H1 (cell line): ENCODE results near the gene SLIRP. TPM values are rescaled to one million over a fixed set of nuclear protein-coding genes. Genes with fewer than 3 reads are reported as not detected.
A peak's percentile ranks its signal among the peaks of the same experiment; 100 is the strongest.

Source experiments
- CTCF ChIA-PET: fragments of 300-600 bp; sonication (Branson Sonifier 250); formaldehyde crosslinking; loops from one replicate; lab custom pipeline; 2021; ENCODE audit not compliant: partially characterized antibody; lab: Charles Lee
- POLR2A ChIA-PET: fragments of 300-600 bp; sonication (Branson Sonifier 250); formaldehyde crosslinking; loops from one replicate; lab custom pipeline; 2021; ENCODE audit warnings: inconsistent platforms; ENCODE audit not compliant: partially characterized antibody; lab: Charles Lee
- DNase-seq, 2 experiments: peaks; one replicate each; pipeline versions ENCODE4 v3.0.0 to v3.0.0-alpha.2; 2010 to 2022; ENCODE audit warnings: low spot score in 2 of 2, low read depth in 1 of 2, mixed read lengths in 1 of 2
- FAIRE-seq: peaks from 2 replicates; lab custom pipeline; 2011; peaks lifted over from hg19 to GRCh38; lab: Jason Lieb, UNC
- H2AFZ ChIP-seq: 2 replicates; pipeline ENCODE4 v1.8.1; 2012; ENCODE audit warnings: low read length, inconsistent platforms
- H2AK5ac ChIP-seq: 2 replicates; pipeline ENCODE4 v1.6.1; 2013; ENCODE audit warnings: low read depth, low read length
- H2BK120ac ChIP-seq: replicated peaks from 2 replicates; pipeline ENCODE3; 2013; ENCODE audit warnings: low read depth, low read length, inconsistent platforms
- H2BK12ac ChIP-seq: 2 replicates; pipeline ENCODE4 v1.6.1; 2013; ENCODE audit warnings: low read depth, low read length
- H2BK15ac ChIP-seq: 2 replicates; pipeline ENCODE4 v1.6.1; 2013; ENCODE audit warnings: low read length
- H2BK20ac ChIP-seq: 2 replicates; pipeline ENCODE4 v1.6.1; 2013; ENCODE audit warnings: low read length
- H2BK5ac ChIP-seq: 2 replicates; pipeline ENCODE4 v1.6.1; 2013; ENCODE audit warnings: low read depth, low read length
- H3K14ac ChIP-seq: 2 replicates; pipeline ENCODE4 v1.6.1; 2013; ENCODE audit warnings: inconsistent platforms; ENCODE audit not compliant: insufficient read length
- H3K18ac ChIP-seq: 2 replicates; pipeline ENCODE4 v1.6.1; 2013; ENCODE audit warnings: low read length; ENCODE audit errors: extremely low read depth
- H3K23ac ChIP-seq: 2 replicates; pipeline ENCODE4 v1.6.1; 2013; ENCODE audit warnings: inconsistent platforms; ENCODE audit not compliant: insufficient read length
- H3K23me2 ChIP-seq: 2 replicates; pipeline ENCODE4 v1.6.1; 2013; ENCODE audit warnings: low read depth, low read length
- H3K27ac ChIP-seq: 2 replicates; pipeline ENCODE4 v1.6.1; 2011; ENCODE audit warnings: low read depth, low read length, inconsistent platforms
- H3K27me3 ChIP-seq, 4 experiments: replicated peaks in 1 of 4; 1 replicate in 1 of 4; 2 replicates in 3 of 4; pipeline versions ENCODE4 v1.6.1 to v1.8.1; 2011 to 2013; ENCODE audit warnings: low read length in 3 of 4, mild to moderate bottlenecking in 3 of 4, inconsistent platforms in 2 of 4, mixed read lengths in 2 of 4, moderate library complexity in 1 of 4; ENCODE audit not compliant: control insufficient read depth in 3 of 4, insufficient read depth in 3 of 4; ENCODE audit errors: extremely low read depth in 1 of 4
- H3K36me3 ChIP-seq, 4 experiments: 2 replicates each; pipeline versions ENCODE4 v1.6.1 to v1.8.1; 2011 to 2013; ENCODE audit warnings: mild to moderate bottlenecking in 4 of 4, low read length in 3 of 4, moderate library complexity in 2 of 4, control low read depth in 1 of 4, inconsistent platforms in 1 of 4; ENCODE audit not compliant: insufficient read depth in 4 of 4, control insufficient read depth in 2 of 4
- H3K4ac ChIP-seq: replicated peaks from 2 replicates; pipeline ENCODE3; 2013; ENCODE audit warnings: low read length, low read depth, mixed read lengths, inconsistent platforms; ENCODE audit not compliant: insufficient read length
- H3K4me1 ChIP-seq, 4 experiments: replicated peaks in 1 of 4; 1 replicate in 1 of 4; 2 replicates in 3 of 4; pipeline versions ENCODE4 v1.6.1 to v1.8.1; 2011 to 2013; ENCODE audit warnings: low read length in 3 of 4, inconsistent platforms in 2 of 4, mixed read lengths in 1 of 4; ENCODE audit not compliant: insufficient read depth in 4 of 4, control insufficient read depth in 3 of 4
- H3K4me2 ChIP-seq, 2 experiments: 2 replicates each; pipeline versions ENCODE4 v1.6.1 to v1.8.1; 2011 to 2013; ENCODE audit warnings: low read depth in 2 of 2, low read length in 2 of 2, control low read depth in 1 of 2, inconsistent platforms in 1 of 2, mild to moderate bottlenecking in 1 of 2; ENCODE audit not compliant: insufficient read depth in 1 of 2
- H3K4me3 ChIP-seq, 4 experiments: fragments of 200-600, 300-600 bp in 1 of 4; sonication (generic), shearing (Covaris generic), sonication (Bioruptor Twin) in 1 of 4; 2 replicates each; pipeline versions ENCODE4 v1.5.1 to v1.8.1; 2011 to 2016; ENCODE audit warnings: low read length in 4 of 4, low read depth in 3 of 4, control low read depth in 2 of 4, inconsistent platforms in 2 of 4, mild to moderate bottlenecking in 2 of 4, mixed read lengths in 1 of 4, moderate library complexity in 1 of 4; ENCODE audit not compliant: insufficient read depth in 2 of 4; ENCODE audit errors: extremely low read depth in 1 of 4
- H3K56ac ChIP-seq: replicated peaks from 2 replicates; pipeline ENCODE3; 2013; ENCODE audit warnings: low read depth, mild to moderate bottlenecking, mixed read lengths, low read length, inconsistent platforms; ENCODE audit not compliant: insufficient read length
- H3K79me1 ChIP-seq: 2 replicates; pipeline ENCODE4 v1.6.1; 2013; ENCODE audit warnings: low read depth, low read length, control low read depth
- H3K79me2 ChIP-seq, 2 experiments: 2 replicates each; pipeline versions ENCODE4 v1.6.1 to v1.8.1; 2012 to 2013; ENCODE audit warnings: low read length in 2 of 2, mild to moderate bottlenecking in 2 of 2, inconsistent platforms in 1 of 2; ENCODE audit not compliant: insufficient read depth in 2 of 2, control insufficient read depth in 1 of 2
- H3K9ac ChIP-seq, 4 experiments: replicated peaks in 1 of 4; 1 replicate in 1 of 4; 2 replicates in 3 of 4; pipeline versions ENCODE4 v1.6.1 to v1.8.1; 2011 to 2013; ENCODE audit warnings: low read depth in 3 of 4, low read length in 3 of 4, control low read depth in 2 of 4, mild to moderate bottlenecking in 2 of 4, moderate library complexity in 2 of 4, inconsistent platforms in 1 of 4; ENCODE audit errors: extremely low read depth in 1 of 4
- H3K9me3 ChIP-seq, 2 experiments: 2 replicates each; pipeline versions ENCODE4 v1.6.1 to v1.8.1; 2012 to 2013; ENCODE audit warnings: mild to moderate bottlenecking in 2 of 2, moderate library complexity in 2 of 2, control low read depth in 1 of 2, inconsistent platforms in 1 of 2, low read depth in 1 of 2, low read length in 1 of 2, mixed read lengths in 1 of 2; ENCODE audit not compliant: insufficient read depth in 2 of 2
- H4K20me1 ChIP-seq, 2 experiments: replicated peaks in 1 of 2; 2 replicates each; pipeline versions ENCODE3 to v1.8.1; 2011 to 2013; ENCODE audit warnings: inconsistent platforms in 2 of 2, low read length in 2 of 2, mild to moderate bottlenecking in 1 of 2; ENCODE audit not compliant: insufficient read depth in 2 of 2, control insufficient read depth in 1 of 2
- H4K5ac ChIP-seq: 2 replicates; pipeline ENCODE4 v1.6.1; 2013; ENCODE audit warnings: low read length, low read depth, mixed read lengths, inconsistent platforms; ENCODE audit not compliant: insufficient read length
- H4K8ac ChIP-seq: 2 replicates; pipeline ENCODE4 v1.8.0; 2013; ENCODE audit warnings: mild to moderate bottlenecking, moderate library complexity, low read length, inconsistent platforms; ENCODE audit not compliant: insufficient read depth; ENCODE audit errors: extremely low read depth
- H4K91ac ChIP-seq: replicated peaks from 2 replicates; pipeline ENCODE3; 2013; ENCODE audit warnings: low read length, mixed read lengths, inconsistent platforms; ENCODE audit not compliant: insufficient read length
- BCL11A ChIP-seq, 2 experiments: IDR thresholded peaks; one replicate each; pipeline ENCODE4 v1.6.1; 2011; ENCODE audit warnings: low read depth in 2 of 2, low read length in 2 of 2, mild to moderate bottlenecking in 2 of 2
- BRCA1 ChIP-seq: IDR thresholded peaks from 2 replicates; pipeline ENCODE4 v1.6.1; 2012; ENCODE audit warnings: low read depth, low read length, improper control_type of control experiment
- CBX5 ChIP-seq: fragments of 300-800, 300-1000 bp; sonication (generic); IDR thresholded peaks from 2 replicates; pipeline ENCODE4 v1.7.1; 2016; ENCODE audit warnings: antibody characterized with exemption, low read length, low read depth
- CTBP2 ChIP-seq: IDR thresholded peaks from 2 replicates; pipeline ENCODE4 v1.7.0; 2011; ENCODE audit warnings: borderline replicate concordance, mild to moderate bottlenecking, moderate library complexity, mixed read lengths, low read length; ENCODE audit not compliant: insufficient read depth, insufficient read length
- HDAC6 ChIP-seq: IDR thresholded peaks from one replicate; pipeline ENCODE4 v1.7.1; 2012; ENCODE audit warnings: low read depth, mild to moderate bottlenecking, inconsistent platforms, low read length, moderate library complexity
- NANOG ChIP-seq: IDR thresholded peaks from 2 replicates; pipeline ENCODE4 v1.6.1; 2011; ENCODE audit warnings: low read length, low read depth, mild to moderate bottlenecking, inconsistent platforms; ENCODE audit not compliant: insufficient read depth, poor library complexity, severe bottlenecking
- RAD21 ChIP-seq, 2 experiments: IDR thresholded peaks in 1 of 2; conservative IDR thresholded peaks in 1 of 2; 2 replicates each; pipeline ENCODE4 v1.6.1; 2011; ENCODE audit warnings: low read depth in 2 of 2, low read length in 2 of 2, improper control_type of control experiment in 1 of 2, inconsistent platforms in 1 of 2, mild to moderate bottlenecking in 1 of 2, moderate library complexity in 1 of 2
- SP1 ChIP-seq: IDR thresholded peaks from 2 replicates; pipeline ENCODE4 v1.6.1; 2011; ENCODE audit warnings: low read depth, low read length
- SRF ChIP-seq: IDR thresholded peaks from 2 replicates; pipeline ENCODE4 v1.6.1; 2011; ENCODE audit warnings: mild to moderate bottlenecking, low read depth, low read length, moderate library complexity
- WGBS, 2 experiments: shearing (Covaris generic) in 1 of 2; methylation state at CpG; one replicate each; pipeline versions ENCODE4 v1.1.6 to v1.1.7; 2013 to 2015; ENCODE audit warnings: low lambda C conversion rate in 2 of 2, mixed read lengths in 2 of 2, inconsistent platforms in 1 of 2, low coverage in 1 of 2, missing lambda C conversion rate in 1 of 2; ENCODE audit not compliant: insufficient replicate concordance in 2 of 2, insufficient coverage in 1 of 2, insufficient read length in 1 of 2; ENCODE audit errors: extremely low coverage in 1 of 2, missing lambda C conversion rate in 1 of 2; 5-methylcytosine and 5-hydroxymethylcytosine counted together
- polyA plus RNA-seq, 7 experiments: library from polyadenylated mRNA; depleted of rRNA in 3 of 7; stranded (reverse) in 5 of 7; unstranded in 2 of 7; fragments of >200 nt in 5 of 7; fragments of 200-250 nt in 2 of 7; gene quantifications; 1 replicate in 5 of 7; 2 replicates in 1 of 7; 4 replicates in 1 of 7; pipeline versions ENCODE4 v1.2.1 to v1.2.3, GENCODE V29; 2011 to 2013; ENCODE audit warnings: missing spikeins in 2 of 7, mixed read lengths in 2 of 7
- total RNA-seq: library from RNA; stranded (reverse); fragmentation: NEBNext Ultra II Directional; extraction: Animal tissue kit (Norgen Biotek cat#: 25700); gene quantifications from 2 replicates; pipeline ENCODE4 v1.2.1, GENCODE V29; 2021
- TF ChIP-seq, protein P1 (sequence below): IDR thresholded peaks from 2 replicates; pipeline ENCODE4 v1.6.1; 2012; ENCODE audit warnings: inconsistent platforms
- TF ChIP-seq, protein P2 (sequence below): IDR thresholded peaks from 2 replicates; pipeline ENCODE4 v1.6.1; 2011; ENCODE audit warnings: low read length, improper control_type of control experiment

SLIRP gene
- total and polyA plus RNA-seq, 2 of the 8 experiments (the other 6 are each of a cell fraction or from before 2014, with no cell fraction given) = 374 to 383 TPM

DNA sequence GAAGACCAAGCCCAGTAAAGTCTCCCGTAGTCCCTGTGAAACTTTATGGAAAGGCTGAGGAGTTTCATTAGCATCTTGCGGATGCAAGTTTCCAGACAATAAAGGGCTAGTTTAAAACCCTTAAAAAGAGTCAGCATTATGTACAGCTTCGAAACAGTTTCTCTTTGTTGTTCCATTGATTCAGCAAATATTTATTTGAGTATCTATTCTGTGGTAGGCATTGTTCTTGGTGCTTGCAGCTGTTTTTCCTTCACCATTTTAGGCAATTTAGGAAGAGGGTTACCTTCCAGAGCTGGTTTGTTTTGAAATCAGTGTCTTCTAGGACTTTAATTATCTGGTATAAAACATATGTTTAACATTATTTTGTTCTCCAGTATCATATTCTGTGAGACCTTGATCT lies 1.5 kb downstream of the SLIRP start:
- no peak for DNase-seq
- H3K27ac ChIP-seq = no peak overlapping the region
- no peak overlapping the region for H4K8ac ChIP-seq
- H4K5ac ChIP-seq = no peak overlapping the region
- H3K79me1 ChIP-seq = peaks cover 4% of the 10 kb centered on the region; the same call in 1 of the 2 replicates
- H2BK120ac ChIP-seq = no peak overlapping the region
- H3K4ac ChIP-seq = no peak overlapping the region
- H2BK5ac ChIP-seq = no peak overlapping the region
- FAIRE-seq = no peak
- H3K9ac ChIP-seq = peak overlapping the region in 3 of 4 experiments; percentile 27 to 94 (median 72); a peak in 3 of 7 replicates
- H3K36me3 ChIP-seq = peaks cover 8 to 41% (median 27%) of the 10 kb centered on the region in 4 experiments
- no peak overlapping the region for H2AK5ac ChIP-seq
- H2BK15ac ChIP-seq = no peak overlapping the region
- ChIA-PET POLR2A (interaction anchor here (2.0 to 2.3 kb wide), 2 partner anchors 10 to 51 kb away, joined by 7 to 15 read pairs; partner anchors contain the start of gene SNW1), CTCF (interaction anchor here (0.6 to 1.4 kb wide), 4 partner anchors 52 to 69 kb away, joined by 3 to 6 read pairs (median 4); no protein-coding TSS in a partner anchor)
- H2BK12ac ChIP-seq = no peak overlapping the region
- peaks cover 36 to 87% of the 10 kb centered on the region in 2 experiments for H3K79me2 ChIP-seq
- no peak overlapping the region for H3K14ac ChIP-seq
- no peak overlapping the region for H2BK20ac ChIP-seq
- peak overlapping the region; percentile 75 for H3K4me2 ChIP-seq
- no peak overlapping the region for H2AFZ ChIP-seq
- H3K56ac ChIP-seq = no peak overlapping the region
- peaks cover 8% of the 10 kb centered on the region for H3K23me2 ChIP-seq
- peaks cover 0 to 2% (median 1%) of the 10 kb centered on the region in 4 experiments; a peak in 2 of 7 replicates for H3K4me1 ChIP-seq
- H3K23ac ChIP-seq = no peak overlapping the region
- H3K18ac ChIP-seq = no peak overlapping the region
- no peaks in the 10 kb centered on the region for H3K27me3 ChIP-seq
- H3K4me3 ChIP-seq = peak overlapping the region; percentile 68 to 98 (median 94)
- H4K91ac ChIP-seq = no peak overlapping the region
- peaks cover 6 to 14% of the 10 kb centered on the region in 2 experiments for H4K20me1 ChIP-seq
- no peaks in the 10 kb centered on the region for H3K9me3 ChIP-seq
- WGBS, 2 experiments = 65% methylated on average over 3 of the region's 3 CpGs; no CpG with 5 or more reads in 1 of the 2 experiments
- TF ChIP-seq NANOG = no peak
- TF ChIP-seq BCL11A (IDR thresholded peaks at IDR 0.05; ENCODE audit: low read depth in 2 of 2, low read length in 2 of 2) = no peak
- TF ChIP-seq, protein P1, sequence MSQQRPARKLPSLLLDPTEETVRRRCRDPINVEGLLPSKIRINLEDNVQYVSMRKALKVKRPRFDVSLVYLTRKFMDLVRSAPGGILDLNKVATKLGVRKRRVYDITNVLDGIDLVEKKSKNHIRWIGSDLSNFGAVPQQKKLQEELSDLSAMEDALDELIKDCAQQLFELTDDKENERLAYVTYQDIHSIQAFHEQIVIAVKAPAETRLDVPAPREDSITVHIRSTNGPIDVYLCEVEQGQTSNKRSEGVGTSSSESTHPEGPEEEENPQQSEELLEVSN = no peak
- TF ChIP-seq CTBP2 = no peak
- no peak for TF ChIP-seq CBX5
- no peak for TF ChIP-seq HDAC6
- no peak for TF ChIP-seq RAD21 (IDR thresholded peaks at IDR 0.05 in 1 of 2, conservative IDR thresholded peaks at IDR 0.05 in 1 of 2; ENCODE audit: low read depth in 2 of 2, low read length in 2 of 2)
- TF ChIP-seq BRCA1 = no peak
- TF ChIP-seq SP1 = no peak
- TF ChIP-seq SRF = no peak
- TF ChIP-seq, protein P2, sequence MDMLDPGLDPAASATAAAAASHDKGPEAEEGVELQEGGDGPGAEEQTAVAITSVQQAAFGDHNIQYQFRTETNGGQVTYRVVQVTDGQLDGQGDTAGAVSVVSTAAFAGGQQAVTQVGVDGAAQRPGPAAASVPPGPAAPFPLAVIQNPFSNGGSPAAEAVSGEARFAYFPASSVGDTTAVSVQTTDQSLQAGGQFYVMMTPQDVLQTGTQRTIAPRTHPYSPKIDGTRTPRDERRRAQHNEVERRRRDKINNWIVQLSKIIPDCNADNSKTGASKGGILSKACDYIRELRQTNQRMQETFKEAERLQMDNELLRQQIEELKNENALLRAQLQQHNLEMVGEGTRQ = no peak
